Cardiac fibroblast (primary cell): ENCODE data around the gene AFF1.
A peak's percentile ranks its signal among the peaks of the same experiment; 100 is the strongest.

ENCODE experiments used
- DNase-seq, 2 donors: peaks; one replicate each; pipeline versions ENCODE4 v3.0.0 to v3.0.0-alpha.2; 2010; ENCODE audit warnings: low read depth in 2 of 2
- H3K4me3 ChIP-seq, 2 donors: replicated peaks in 1 of 2; 1 replicate in 1 of 2; 2 replicates in 1 of 2; pipeline ENCODE4 v1.5.1; 2011; ENCODE audit warnings: low read depth in 2 of 2, low read length in 2 of 2, mild to moderate bottlenecking in 2 of 2, moderate library complexity in 1 of 2
- CTCF ChIP-seq: IDR thresholded peaks from one replicate; pipeline ENCODE4 v1.5.1; 2011; ENCODE audit warnings: low read depth, mild to moderate bottlenecking, low read length, inconsistent platforms

AFF1 gene

GRCh38 chr4:86971355-86971683 is 36.5 kb downstream of the AFF1 start:
- no peak for TF ChIP-seq CTCF
- H3K4me3 ChIP-seq = no peak overlapping the region
- no peak for DNase-seq

- H3K4me3 ChIP-seq = no peak overlapping the region
- DNase-seq = peak in 1 of 2 donors; percentile 44
- no peak for TF ChIP-seq CTCF
Measured at GRCh38 chr4:86972997-86973396, 38.2 kb downstream of the AFF1 start.

GRCh38 chr4:86973668-86974067 is 38.9 kb downstream of the AFF1 start:
- H3K4me3 ChIP-seq = no peak overlapping the region

GRCh38 chr4:86974551-86974994 is 39.8 kb downstream of the AFF1 start:
- H3K4me3 ChIP-seq = no peak overlapping the region
- TF ChIP-seq CTCF = no peak
- peak; percentile 25 to 26 for DNase-seq

More at GRCh38 chr4:86973668-86974067, 38.9 kb downstream of the AFF1 start:
- TF ChIP-seq CTCF = no peak
- DNase-seq = no peak

- H3K4me3 ChIP-seq = no peak overlapping the region
- DNase-seq = no peak
- TF ChIP-seq CTCF = no peak
Measured at GRCh38 chr4:86975927-86976326, 41.1 kb downstream of the AFF1 start.

GRCh38 chr4:86976801-86977485 is 42.1 kb downstream of the AFF1 start:
- TF ChIP-seq CTCF = no peak
- DNase-seq = no peak

More at GRCh38 chr4:86976801-86977485, 42.1 kb downstream of the AFF1 start:
- no peak overlapping the region for H3K4me3 ChIP-seq
